GM21825 (cell line): ENCODE data around the gene ZBTB49.

Experiments
- ATAC-seq: cut with Tn5 transposase; IDR thresholded peaks from one replicate; pipeline ENCODE4 v1.9.1; 2021; ENCODE audit warnings: mild to moderate bottlenecking, moderate library complexity; ENCODE audit not compliant: unreplicated experiment

Gene ZBTB49

DNA sequence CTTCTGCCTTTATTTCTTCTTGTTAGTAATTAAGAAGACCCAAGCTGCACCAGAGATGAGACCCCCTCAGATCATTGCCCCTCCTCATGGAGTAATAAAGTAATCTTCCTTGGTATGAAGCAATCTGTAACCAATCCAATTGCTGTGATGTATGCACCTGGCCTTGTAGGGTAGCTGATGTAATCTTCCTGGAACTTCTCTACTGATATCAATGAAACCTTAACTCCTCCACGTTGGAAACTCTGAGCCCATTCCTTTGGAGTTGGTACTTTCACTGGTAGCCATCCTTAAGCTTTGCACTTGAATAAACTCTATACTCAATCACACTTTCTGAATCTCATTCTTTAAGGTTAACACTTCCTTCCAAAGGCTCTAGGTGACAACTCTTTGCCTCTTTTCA lies 65.3 kb downstream of the ZBTB49 start:
- no peak for ATAC-seq

DNA sequence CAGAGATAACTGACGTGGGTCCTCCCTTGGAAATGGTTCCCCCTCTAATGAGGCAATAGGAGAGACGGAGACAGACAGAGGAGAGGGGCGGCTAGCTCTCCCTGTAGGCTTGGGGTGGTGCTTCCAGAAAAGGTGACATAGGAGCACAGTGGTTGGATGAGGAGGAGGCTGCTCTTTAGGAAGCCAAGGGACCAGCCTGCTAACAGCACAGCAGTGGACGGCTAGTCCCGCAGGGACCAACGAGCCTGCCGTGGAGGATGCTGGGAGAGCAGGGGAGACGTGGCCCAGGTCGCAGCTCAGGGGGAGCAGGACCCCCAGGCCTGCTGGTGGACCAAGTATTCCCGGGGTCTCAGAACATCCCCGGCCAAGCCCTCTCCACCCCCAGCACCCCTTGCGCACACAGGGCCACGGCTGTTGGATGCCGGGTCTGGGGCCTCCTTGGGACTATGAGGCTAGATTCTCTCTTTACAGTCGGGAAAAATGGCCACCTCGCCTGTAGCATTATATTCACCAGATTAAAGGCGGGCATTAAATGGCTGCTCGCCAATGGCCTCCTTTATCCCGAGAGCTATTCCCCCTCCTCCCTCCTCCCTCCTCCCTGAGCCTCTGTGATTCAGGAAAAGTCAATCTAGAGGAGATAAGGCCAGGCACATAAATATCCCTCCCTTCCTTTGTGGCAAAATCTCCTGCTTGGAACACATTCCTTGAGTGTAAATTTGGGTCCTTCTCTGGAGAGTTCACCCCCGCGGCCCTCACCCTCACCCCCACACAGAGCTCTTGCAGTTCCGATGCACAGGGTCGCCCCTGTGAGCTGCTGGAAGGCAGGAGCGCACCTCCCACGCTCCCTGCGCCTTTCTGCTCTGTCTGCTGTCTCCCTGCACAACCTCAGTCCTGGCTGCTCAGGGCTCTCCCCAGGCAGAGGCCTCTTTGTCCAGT lies 66.3 kb downstream of the ZBTB49 start:
- no peak for ATAC-seq

DNA sequence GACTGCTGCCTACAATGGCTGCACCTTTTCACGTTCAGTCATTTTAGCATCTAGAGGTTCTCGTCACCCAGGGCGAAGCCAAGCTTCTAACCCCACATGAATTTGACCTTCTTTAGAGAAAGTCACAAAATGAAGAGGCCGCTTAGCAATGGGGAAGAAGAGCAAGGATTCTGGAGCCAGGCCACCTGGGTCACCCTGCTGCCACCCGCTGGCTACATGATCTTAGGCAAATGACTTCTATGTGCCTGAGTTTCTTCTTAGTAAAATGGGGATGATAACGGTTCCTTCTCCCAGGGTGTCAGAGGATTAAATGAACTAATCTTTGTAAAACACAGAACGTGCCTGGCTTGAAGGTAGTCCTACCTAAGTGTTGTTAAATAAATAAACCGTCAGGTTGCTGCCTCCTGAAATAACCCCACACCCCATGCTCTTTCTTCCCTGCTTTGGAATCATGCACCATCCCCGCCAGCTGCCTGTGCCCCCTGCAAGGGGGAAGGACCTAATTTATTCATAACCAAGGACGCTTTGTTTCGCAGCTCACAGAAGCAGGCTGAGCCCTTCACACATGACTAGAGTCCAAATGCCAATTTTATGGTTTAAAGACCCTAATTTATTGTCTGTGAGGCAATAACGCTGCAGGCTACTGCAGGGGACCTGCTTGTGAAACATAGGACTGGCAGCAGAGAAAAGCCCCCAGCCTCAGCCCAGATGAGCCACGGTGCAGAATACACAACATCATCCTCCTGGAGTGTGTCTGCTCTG lies 68.2 kb downstream of the ZBTB49 start:
- no peak for ATAC-seq

DNA sequence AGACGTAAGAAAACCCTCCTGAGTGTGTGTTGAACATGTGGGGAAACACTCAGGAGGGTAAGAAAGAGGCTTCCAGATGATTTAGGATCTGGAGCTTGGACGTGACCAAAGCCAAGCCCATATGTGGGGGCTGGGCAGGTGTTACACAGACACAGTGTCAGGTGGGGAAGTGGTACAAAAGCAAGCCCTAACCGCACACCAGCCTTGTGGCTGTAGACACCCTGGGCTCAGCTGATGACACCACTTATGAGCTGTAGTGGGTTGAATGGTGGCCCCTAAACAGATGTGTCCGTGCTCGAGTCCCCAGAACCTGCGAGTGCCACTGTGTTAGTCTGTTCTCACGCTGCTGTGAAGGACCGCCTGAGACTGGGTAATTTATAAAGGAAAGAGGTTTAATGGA lies 71.8 kb downstream of the ZBTB49 start:
- ATAC-seq = no peak

DNA sequence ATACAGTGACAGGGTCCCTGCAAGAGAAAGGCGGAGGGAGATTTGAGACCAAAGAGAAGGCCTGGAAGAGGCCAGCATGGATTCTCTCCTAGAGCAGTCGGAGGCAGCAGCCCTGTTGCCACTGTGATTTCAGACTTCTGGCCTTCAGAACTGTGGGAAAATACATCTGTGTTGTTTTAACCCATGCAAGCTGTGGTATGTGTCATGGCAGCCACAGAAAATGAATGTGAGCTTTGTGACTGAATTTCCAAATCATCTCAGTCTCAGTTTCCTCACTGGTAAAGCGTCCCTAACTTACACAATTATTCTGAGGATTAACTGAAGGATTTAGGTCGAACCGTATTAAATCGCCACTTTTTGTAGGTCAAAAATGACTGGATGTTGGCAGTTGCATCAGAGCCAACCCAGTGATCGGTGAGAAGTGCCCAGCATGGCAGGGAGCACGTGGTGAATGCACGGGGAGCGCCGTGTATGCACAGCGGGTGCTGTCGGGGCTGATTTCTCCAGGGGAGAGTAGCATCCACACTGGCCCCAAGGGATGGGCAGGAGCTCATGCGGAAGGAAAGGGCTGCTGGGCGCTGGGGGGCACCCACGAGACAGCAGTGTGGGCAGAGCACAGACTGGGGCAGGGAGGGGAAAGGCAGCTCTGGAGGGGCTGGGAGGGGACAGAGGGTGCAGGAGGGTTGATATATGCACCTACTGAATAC lies 73.1 kb downstream of the ZBTB49 start:
- ATAC-seq = no peak

DNA sequence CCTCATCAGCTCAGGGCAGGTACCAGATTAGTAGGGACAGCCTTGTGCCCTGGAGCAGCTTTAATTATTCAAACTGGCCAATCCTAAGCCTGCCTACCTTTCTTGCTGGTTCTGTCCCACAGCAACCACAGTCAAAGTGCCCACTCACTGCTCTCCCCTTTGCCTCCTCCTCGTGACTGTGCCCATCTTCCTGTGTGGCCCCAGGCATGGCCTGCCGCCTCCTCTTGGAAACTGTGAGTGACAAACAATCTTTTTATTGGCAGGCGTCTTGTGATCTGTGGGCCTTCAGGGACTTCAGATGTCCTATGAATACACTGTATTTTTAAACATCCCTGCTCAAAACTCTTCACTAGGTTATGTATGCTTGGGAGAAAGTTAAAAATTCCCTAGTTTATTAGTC lies 74.0 kb downstream of the ZBTB49 start:
- no peak for ATAC-seq

DNA sequence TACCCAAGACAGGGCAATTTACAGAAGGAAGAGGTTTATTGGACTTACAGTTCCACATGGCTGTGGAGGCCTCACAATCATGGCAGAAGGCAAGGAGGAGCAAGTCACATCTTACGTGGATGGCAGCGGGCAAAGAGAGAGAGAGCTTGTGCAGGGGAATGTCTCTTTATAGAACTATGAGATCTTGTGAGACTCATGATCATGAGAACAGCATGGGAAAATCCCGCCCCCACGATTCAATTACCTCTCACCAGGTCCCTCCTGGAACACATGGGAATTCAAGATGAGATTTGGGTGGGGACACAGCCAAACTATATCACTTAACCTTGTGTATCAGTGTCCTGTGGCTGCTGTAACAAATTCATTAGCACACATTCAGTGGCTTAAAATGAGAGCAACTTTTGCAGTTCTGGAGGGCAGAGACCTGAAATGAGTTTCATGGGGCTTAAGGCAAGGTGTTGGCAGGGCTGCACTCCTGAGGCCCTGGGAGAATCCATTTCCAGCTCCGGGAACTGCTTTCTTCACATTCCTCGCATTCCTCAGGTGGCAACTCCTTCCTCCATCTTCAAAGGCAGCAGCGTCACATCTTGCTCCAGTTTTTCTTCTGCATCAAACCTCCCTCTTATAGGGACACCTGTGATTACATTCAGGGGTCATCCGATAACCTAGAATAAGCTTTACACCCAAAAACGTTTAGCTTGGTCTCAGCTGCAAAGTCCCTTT lies 74.6 kb downstream of the ZBTB49 start:
- no peak for ATAC-seq

DNA sequence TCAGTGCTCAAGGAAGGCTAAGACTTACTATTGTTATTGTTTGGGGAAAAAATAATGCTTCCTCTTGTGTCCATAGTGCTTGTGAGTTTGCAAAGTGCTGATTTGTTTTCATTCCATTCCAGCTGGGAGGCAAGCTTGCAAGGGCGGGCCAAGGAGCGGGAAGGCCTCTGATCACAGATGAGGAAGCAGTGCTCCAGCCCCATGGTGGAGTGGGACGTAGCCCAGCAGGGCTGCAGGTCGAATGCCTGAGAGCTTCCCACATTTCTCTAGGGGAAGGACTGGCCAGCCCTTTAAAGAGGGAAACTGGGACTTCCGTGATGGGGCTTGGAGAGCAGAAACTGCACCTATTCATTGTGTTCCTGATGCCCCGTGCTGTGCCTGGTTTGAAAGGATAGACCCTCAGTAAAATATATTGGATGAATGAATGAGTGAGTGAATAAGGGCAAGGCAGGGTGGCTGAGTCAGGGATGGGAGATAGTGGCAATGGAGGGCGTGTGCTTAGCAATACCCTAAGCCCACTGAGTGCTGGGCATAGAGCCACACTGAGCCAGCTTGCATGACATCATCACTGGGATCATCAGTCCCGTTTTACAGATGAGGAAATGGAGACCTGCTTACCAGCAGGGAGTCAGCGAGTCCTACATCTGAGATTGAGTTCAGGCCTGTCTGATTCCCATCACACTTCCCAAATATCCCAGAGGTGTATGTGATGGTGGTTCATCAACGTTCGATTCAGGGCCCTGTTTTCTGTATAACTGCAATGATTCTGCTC lies 78.9 kb downstream of the ZBTB49 start:
- no peak for ATAC-seq
